ENCODE measurements around the gene RANBP9.
A peak's percentile ranks its signal among the peaks of the same experiment; 100 is the strongest.

The RANBP9 gene

GRCh38 chr6:13711733-13712598 lies at the start of gene RANBP9:
Gene RANBP9, minus strand, starts transcription at chr6:13711835. Its CDS starts 330 bp downstream, at chr6:13711505.
- peak within 1 kb of the TSS; percentile 96 for H3K27ac Mint-ChIP-seq
- H3K4me1 Mint-ChIP-seq = peaks cover 46% of the 10 kb centered on the region
- H3K9me3 Mint-ChIP-seq = peaks cover 6% of the 10 kb centered on the region
- DNase-seq = peak; percentile 91
- H3K4me3 Mint-ChIP-seq = peak within 1 kb of the TSS; percentile 93
- CTCF ChIA-PET = interaction anchor here (0.8 to 3.4 kb wide), 4 partner anchors 12 to 96 kb away, joined by 3 to 20 read pairs (median 4); partner anchors contain the start of gene NOL7
- H3K36me3 Mint-ChIP-seq = peaks cover 26% of the 10 kb centered on the region
- no peaks in the 10 kb centered on the region for H3K27me3 Mint-ChIP-seq

GRCh38 chr6:13760307-13761304 lies 49.0 kb upstream of the RANBP9 start:
- CTCF ChIA-PET = interaction anchor here (0.5 to 0.9 kb wide), 2 partner anchors 11 to 167 kb away, joined by 3 read pairs; no protein-coding TSS in a partner anchor
- peaks cover 1% of the 10 kb centered on the region for H3K36me3 Mint-ChIP-seq
- H3K9me3 Mint-ChIP-seq = no peaks in the 10 kb centered on the region
- H3K4me3 Mint-ChIP-seq = no peak overlapping the region
- no peaks in the 10 kb centered on the region for H3K27me3 Mint-ChIP-seq
- H3K27ac Mint-ChIP-seq = no peak overlapping the region
- peaks cover 42% of the 10 kb centered on the region for H3K4me1 Mint-ChIP-seq
- no peak for DNase-seq

- Mint-ChIP-seq H3K27me3 (no peaks in the 10 kb centered on the region), H3K27ac (peak overlapping the region; percentile 29), H3K9me3 (no peaks in the 10 kb centered on the region), H3K4me1 (peaks cover 39% of the 10 kb centered on the region), H3K4me3 (no peak overlapping the region), H3K36me3 (peaks cover 1% of the 10 kb centered on the region)
- no peak for DNase-seq
- CTCF ChIA-PET = no interaction called here
Observed at GRCh38 chr6:13759025-13759424, 47.4 kb upstream of the RANBP9 start.

- Mint-ChIP-seq H3K4me3 (no peak overlapping the region), H3K9me3 (no peaks in the 10 kb centered on the region), H3K4me1 (peaks cover 9% of the 10 kb centered on the region), H3K27ac (no peak overlapping the region), H3K36me3 (no peaks in the 10 kb centered on the region), H3K27me3 (peaks cover 7% of the 10 kb centered on the region)
- no peak for DNase-seq
- CTCF ChIA-PET = no interaction called here
Observed at GRCh38 chr6:13754644-13755043, 43.0 kb upstream of the RANBP9 start.

- peaks cover 12% of the 10 kb centered on the region for H3K4me1 Mint-ChIP-seq
- no peaks in the 10 kb centered on the region for H3K36me3 Mint-ChIP-seq
- peaks cover 4% of the 10 kb centered on the region for H3K9me3 Mint-ChIP-seq
- H3K27ac Mint-ChIP-seq = no peak overlapping the region
- no peak for DNase-seq
- CTCF ChIA-PET = no interaction called here
- H3K27me3 Mint-ChIP-seq = peaks cover 7% of the 10 kb centered on the region
- no peak overlapping the region for H3K4me3 Mint-ChIP-seq
Observed at GRCh38 chr6:13743736-13744127, 32.1 kb upstream of the RANBP9 start.

- Mint-ChIP-seq H3K4me3 (peak overlapping the region; percentile 21), H3K27me3 (peaks cover 7% of the 10 kb centered on the region), H3K36me3 (no peaks in the 10 kb centered on the region), H3K9me3 (peaks cover 4% of the 10 kb centered on the region), H3K4me1 (peaks cover 9% of the 10 kb centered on the region), H3K27ac (no peak overlapping the region)
- no peak for DNase-seq
- CTCF ChIA-PET = no interaction called here
Observed at GRCh38 chr6:13742961-13743735, 31.5 kb upstream of the RANBP9 start.

- no peak overlapping the region for H3K27ac Mint-ChIP-seq
- CTCF ChIA-PET = no interaction called here
- H3K27me3 Mint-ChIP-seq = peaks cover 7% of the 10 kb centered on the region
- H3K9me3 Mint-ChIP-seq = peaks cover 4% of the 10 kb centered on the region
- DNase-seq = no peak
- H3K4me1 Mint-ChIP-seq = no peaks in the 10 kb centered on the region
- H3K4me3 Mint-ChIP-seq = no peak overlapping the region
- no peaks in the 10 kb centered on the region for H3K36me3 Mint-ChIP-seq
Observed at GRCh38 chr6:13741365-13741764, 29.7 kb upstream of the RANBP9 start.

- CTCF ChIA-PET = no interaction called here
- no peaks in the 10 kb centered on the region for H3K36me3 Mint-ChIP-seq
Observed at GRCh38 chr6:13735031-13735430, 23.4 kb upstream of the RANBP9 start.

GRCh38 chr6:13733178-13733887 lies 21.7 kb upstream of the RANBP9 start:
- H3K4me1 Mint-ChIP-seq = no peaks in the 10 kb centered on the region
- no peaks in the 10 kb centered on the region for H3K9me3 Mint-ChIP-seq
- CTCF ChIA-PET = no interaction called here
- peaks cover 11% of the 10 kb centered on the region for H3K27me3 Mint-ChIP-seq
- H3K4me3 Mint-ChIP-seq = no peak overlapping the region
- no peak overlapping the region for H3K27ac Mint-ChIP-seq
- H3K36me3 Mint-ChIP-seq = no peaks in the 10 kb centered on the region
- no peak for DNase-seq

More at GRCh38 chr6:13735031-13735430, 23.4 kb upstream of the RANBP9 start:
- DNase-seq = no peak
- Mint-ChIP-seq H3K27me3 (peaks cover 11% of the 10 kb centered on the region), H3K27ac (no peak overlapping the region), H3K9me3 (no peaks in the 10 kb centered on the region), H3K4me1 (no peaks in the 10 kb centered on the region), H3K4me3 (no peak overlapping the region)

- H3K4me3 Mint-ChIP-seq = no peak overlapping the region
- peaks cover 11% of the 10 kb centered on the region for H3K27me3 Mint-ChIP-seq
- CTCF ChIA-PET = no interaction called here
- H3K4me1 Mint-ChIP-seq = peaks cover 5% of the 10 kb centered on the region
- H3K27ac Mint-ChIP-seq = no peak overlapping the region
- no peaks in the 10 kb centered on the region for H3K9me3 Mint-ChIP-seq
- H3K36me3 Mint-ChIP-seq = peaks cover 1% of the 10 kb centered on the region
- no peak for DNase-seq
Observed at GRCh38 chr6:13730704-13731103, 19.1 kb upstream of the RANBP9 start.

- H3K36me3 Mint-ChIP-seq = peaks cover 2% of the 10 kb centered on the region
- no peak overlapping the region for H3K27ac Mint-ChIP-seq
- H3K4me3 Mint-ChIP-seq = no peak overlapping the region
- DNase-seq = no peak
- no peaks in the 10 kb centered on the region for H3K9me3 Mint-ChIP-seq
- CTCF ChIA-PET = no interaction called here
- H3K4me1 Mint-ChIP-seq = peaks cover 14% of the 10 kb centered on the region
- peaks cover 11% of the 10 kb centered on the region for H3K27me3 Mint-ChIP-seq
Observed at GRCh38 chr6:13729891-13730290, 18.3 kb upstream of the RANBP9 start.

- CTCF ChIA-PET = interaction anchor here (0.6 kb wide), 1 partner anchor 96 kb away, joined by 3 read pairs; no protein-coding TSS in a partner anchor
- peaks cover 2% of the 10 kb centered on the region for H3K36me3 Mint-ChIP-seq
- H3K4me3 Mint-ChIP-seq = no peak overlapping the region
- H3K9me3 Mint-ChIP-seq = no peaks in the 10 kb centered on the region
- peak; percentile 34 for DNase-seq
- H3K27ac Mint-ChIP-seq = peak overlapping the region; percentile 69
- peaks cover 29% of the 10 kb centered on the region for H3K4me1 Mint-ChIP-seq
- peaks cover under 1% of the 10 kb centered on the region for H3K27me3 Mint-ChIP-seq
Observed at GRCh38 chr6:13725570-13725969, 13.9 kb upstream of the RANBP9 start.

- peaks cover 29% of the 10 kb centered on the region for H3K4me1 Mint-ChIP-seq
- no peaks in the 10 kb centered on the region for H3K9me3 Mint-ChIP-seq
- peaks cover 2% of the 10 kb centered on the region for H3K36me3 Mint-ChIP-seq
- DNase-seq = no peak
- no peak overlapping the region for H3K27ac Mint-ChIP-seq
- H3K4me3 Mint-ChIP-seq = no peak overlapping the region
- CTCF ChIA-PET = no interaction called here
- no peaks in the 10 kb centered on the region for H3K27me3 Mint-ChIP-seq
Observed at GRCh38 chr6:13725052-13725451, 13.4 kb upstream of the RANBP9 start.
